HCT116 (cell line): ENCODE results near the gene CCSAP.

Experiments
- CTCF ChIP-seq, 3 experiments: fragments of 200-600 bp in 1 of 3; sonication (generic) in 1 of 3; IDR thresholded peaks in 2 of 3; conservative IDR thresholded peaks in 1 of 3; 2 replicates each; pipeline ENCODE4 v1.5.1; 2012 to 2017; ENCODE audit warnings: low read depth in 2 of 3, low read length in 2 of 3, antibody characterized with exemption in 1 of 3, borderline replicate concordance in 1 of 3, control low read depth in 1 of 3, mild to moderate bottlenecking in 1 of 3, mixed read lengths in 1 of 3, mixed run types in 1 of 3, moderate library complexity in 1 of 3; ENCODE audit not compliant: insufficient read depth in 1 of 3
- EZH2 ChIP-seq: fragments of 200-600 bp; sonication (generic); IDR thresholded peaks from 2 replicates; pipeline ENCODE4 v1.6.1; 2017; ENCODE audit warnings: antibody characterized with exemption, mixed run types
- POLR2AphosphoS5 ChIP-seq: IDR thresholded peaks from 2 replicates; pipeline ENCODE4 v1.6.1; 2011; ENCODE audit warnings: mild to moderate bottlenecking, low read depth, low read length, moderate library complexity
- REST ChIP-seq: IDR thresholded peaks from 2 replicates; pipeline ENCODE4 v1.6.1; 2012; ENCODE audit warnings: low read depth

- TF ChIP-seq POLR2AphosphoS5: no peak
- no peak for TF ChIP-seq CTCF (IDR thresholded peaks at IDR 0.05 in 2 of 3, conservative IDR thresholded peaks at IDR 0.05 in 1 of 3; ENCODE audit: borderline replicate concordance in 1 of 3, insufficient read depth in 1 of 3, low read depth in 2 of 3, low read length in 2 of 3)
- TF ChIP-seq REST: no peak
- no peak for TF ChIP-seq EZH2
Observed at GRCh38 chr1:229370601-229371021, 27.8 kb upstream of the CCSAP start.
